ENCODE data around the gene CD300LG. TPM values are rescaled to one million over a fixed set of nuclear protein-coding genes. Genes with fewer than 3 reads are reported as not detected.

The CD300LG gene
- total RNA-seq, 6 experiments from 2014 or later: 0.12 to 0.73 (median 0.55) TPM; not detected in 1

- intact Hi-C loops (cut with DNase I): loop anchor here (10.0 kb wide), 3 partner anchors 58 to 148 kb away; partner anchors contain the start of gene CFAP97D1 (in 1 of the 2)
- Histone ChIP-seq H3K4me1 (peaks cover 0 to 24% (median 2%) of the 10 kb centered on the region in 4 donors), H3K36me3 (no peaks in the 10 kb centered on the region), H3K9me3 (no peaks in the 10 kb centered on the region), H3K27me3 (no peaks in the 10 kb centered on the region), H3K27ac (no peak overlapping the region), H3K4me3 (no peak overlapping the region)
- DNase-seq: no peak
- TF ChIP-seq POLR2A (IDR thresholded peaks at IDR 0.05) (no peak), CTCF (IDR thresholded peaks at IDR 0.05) (no peak)
- 69% methylated on average over 7 of the region's 7 CpGs for WGBS (ENCODE audit: insufficient coverage, low coverage, low lambda C conversion rate, missing lambda C conversion rate)
- ATAC-seq: no peak
Measured at GRCh38 chr17:43842975-43843325, 4.0 kb upstream of the CD300LG start.

- no peaks in the 10 kb centered on the region for H3K27me3 ChIP-seq
- no peak overlapping the region for H3K4me3 ChIP-seq
- peak in 1 of 3 donors; percentile 27 for DNase-seq
- no peak for TF ChIP-seq POLR2A (IDR thresholded peaks at IDR 0.05)
- intact Hi-C loops (cut with DNase I): loop anchor here (10.0 kb wide), 3 partner anchors 59 to 149 kb away; partner anchors contain the start of gene CFAP97D1 (in 1 of the 2)
- H3K36me3 ChIP-seq: no peaks in the 10 kb centered on the region
- no peak overlapping the region for H3K27ac ChIP-seq
- whole genome bisulfite sequencing (ENCODE audit: insufficient coverage, low coverage, low lambda C conversion rate, missing lambda C conversion rate): 78% methylated on average over 1 of the region's 5 CpGs
- peaks cover 0 to 24% (median 2%) of the 10 kb centered on the region in 4 donors for H3K4me1 ChIP-seq
- no peaks in the 10 kb centered on the region for H3K9me3 ChIP-seq
- no peak for ATAC-seq
Measured at GRCh38 chr17:43844241-43844640, 2.7 kb upstream of the CD300LG start.

DNA sequence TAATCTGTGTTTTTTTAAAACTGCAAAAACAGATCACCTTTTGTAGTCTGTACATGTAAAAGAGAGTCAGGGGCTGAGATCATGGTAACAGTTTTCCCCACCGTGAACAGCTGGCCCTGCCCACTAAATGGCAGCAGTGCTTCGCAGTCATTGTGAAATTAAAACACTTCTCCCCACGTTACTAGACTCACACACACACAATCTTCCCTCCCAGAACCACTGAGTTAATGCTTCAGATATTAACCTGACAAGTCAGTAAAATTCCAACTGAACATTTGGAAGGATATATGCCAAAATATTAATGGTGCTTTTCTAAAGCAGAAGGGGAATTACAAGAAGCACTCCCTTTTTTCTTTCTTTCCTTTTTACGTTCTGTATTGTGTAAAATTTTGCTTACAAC is 1.2 kb upstream of the CD300LG start:
- Histone ChIP-seq H3K27ac (no peak overlapping the region), H3K4me1 (peaks cover 0 to 12% (median 2%) of the 10 kb centered on the region in 4 donors), H3K4me3 (no peak overlapping the region), H3K9me3 (no peaks in the 10 kb centered on the region), H3K27me3 (no peaks in the 10 kb centered on the region), H3K36me3 (no peaks in the 10 kb centered on the region)
- no peak for TF ChIP-seq CTCF (IDR thresholded peaks at IDR 0.05)
- TF ChIP-seq POLR2A (IDR thresholded peaks at IDR 0.05): no peak
- intact Hi-C loops (cut with DNase I): loop anchor here (10.0 kb wide), 3 partner anchors 61 to 151 kb away; partner anchors contain the start of gene CFAP97D1 (in 1 of the 2)
- 24% methylated on average over 4 of the region's 4 CpGs for WGBS (ENCODE audit: insufficient coverage, low coverage, low lambda C conversion rate, missing lambda C conversion rate)
- ATAC-seq: no peak
- no peak for DNase-seq

GRCh38 chr17:43846221-43846712 is 709 bp upstream of the CD300LG start:
- H3K27ac ChIP-seq: no peak overlapping the region
- H3K36me3 ChIP-seq: no peaks in the 10 kb centered on the region
- H3K9me3 ChIP-seq: no peaks in the 10 kb centered on the region
- TF ChIP-seq POLR2A (IDR thresholded peaks at IDR 0.05) (no peak), CTCF (IDR thresholded peaks at IDR 0.05) (peak; percentile 92 to 99 (median 98))
- no peak overlapping the region for H3K4me3 ChIP-seq
- DNase-seq: peak; percentile 84 to 86 (median 85)
- 6% methylated on average over 13 of the region's 13 CpGs for WGBS (ENCODE audit: insufficient coverage, low coverage, low lambda C conversion rate, missing lambda C conversion rate)
- peak; percentile 99 to 100 (median 99) for ATAC-seq
- peaks cover 0 to 11% (median 2%) of the 10 kb centered on the region in 4 donors for H3K4me1 ChIP-seq
- H3K27me3 ChIP-seq: no peaks in the 10 kb centered on the region
- intact Hi-C loops (cut with DNase I): loop anchor here (10.0 kb wide), 3 partner anchors 61 to 151 kb away; partner anchors contain the start of gene CFAP97D1 (in 1 of the 2)

DNA sequence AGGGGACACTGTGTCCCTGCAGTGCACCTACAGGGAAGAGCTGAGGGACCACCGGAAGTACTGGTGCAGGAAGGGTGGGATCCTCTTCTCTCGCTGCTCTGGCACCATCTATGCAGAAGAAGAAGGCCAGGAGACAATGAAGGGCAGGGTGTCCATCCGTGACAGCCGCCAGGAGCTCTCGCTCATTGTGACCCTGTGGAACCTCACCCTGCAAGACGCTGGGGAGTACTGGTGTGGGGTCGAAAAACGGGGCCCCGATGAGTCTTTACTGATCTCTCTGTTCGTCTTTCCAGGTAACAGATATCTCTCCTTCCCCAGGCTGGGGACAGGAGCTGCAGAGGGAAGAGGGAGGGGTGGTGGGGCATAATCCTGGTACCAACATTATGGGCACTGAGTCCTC is 1.6 kb downstream of the CD300LG start:
- ATAC-seq: no peak
- no peak for DNase-seq
- no peaks in the 10 kb centered on the region for H3K9me3 ChIP-seq
- H3K36me3 ChIP-seq: no peaks in the 10 kb centered on the region
- WGBS (ENCODE audit: insufficient coverage, low coverage, low lambda C conversion rate, missing lambda C conversion rate): 80% methylated on average over 1 of the region's 10 CpGs
- H3K27me3 ChIP-seq: no peaks in the 10 kb centered on the region
- intact Hi-C loops (cut with DNase I): loop anchor here (10.0 kb wide), 3 partner anchors 64 to 154 kb away; partner anchors contain the start of gene CFAP97D1 (in 1 of the 2)
- TF ChIP-seq CTCF (IDR thresholded peaks at IDR 0.05) (no peak), POLR2A (IDR thresholded peaks at IDR 0.05) (no peak)
- no peak overlapping the region for H3K4me3 ChIP-seq
- H3K4me1 ChIP-seq: peaks cover 0 to 11% (median 2%) of the 10 kb centered on the region in 4 donors
- H3K27ac ChIP-seq: no peak overlapping the region

Measured in right lobe of liver (tissue), 6 donors.